HepG2 (cell line): ENCODE data around the gene ARHGAP22. TPM values are rescaled to one million over a fixed set of nuclear protein-coding genes. Genes with fewer than 3 reads are reported as not detected.

ENCODE experiments used
- ATAC-seq: fragments of 200-7000 bp; cut with Tn5 transposase; 3 replicates; pipeline ENCODE4 v1.9.1; 2020; ENCODE audit warnings: mild to moderate bottlenecking, moderate library complexity
- BruUV-seq: library from RNA; stranded (reverse); fragments of 400-500 nt; replicated peaks from 2 replicates; lab custom pipeline; 2021; lab: Mats Ljungman, UMichigan
- CTCF ChIA-PET: fragments of 300-600 bp; formaldehyde crosslinking; extraction: SDS; loops from one replicate; lab custom pipeline; 2021; ENCODE audit warnings: low total read pairs, inconsistent platforms, low intra/inter-chr PET ratio; lab: Yijun Ruan, JAX
- POLR2A ChIA-PET: fragments of 350-600 bp; sonication (Branson Sonifier 250); formaldehyde crosslinking; loops from one replicate; lab custom pipeline; 2020; ENCODE audit warnings: antibody characterized with exemption, inconsistent platforms; lab: Yijun Ruan, JAX
- DNase-seq: peaks from one replicate; pipeline ENCODE4 v3.0.0-alpha.2; 2015; ENCODE audit warnings: low spot score
- FAIRE-seq: peaks from 3 replicates; lab custom pipeline; 2011; peaks lifted over from hg19 to GRCh38; lab: Jason Lieb, UNC
- H2AFZ ChIP-seq: one replicate; pipeline ENCODE4 v1.6.1; 2011; ENCODE audit warnings: low read length, inconsistent platforms
- H3K27ac ChIP-seq: fragments of 300-600 bp; 3 replicates; pipeline ENCODE4 v1.8.0; 2011; ENCODE audit warnings: mixed run types, mild to moderate bottlenecking, mixed read lengths, low read length, inconsistent platforms; ENCODE audit not compliant: insufficient read depth; ENCODE audit errors: extremely low read length
- H3K27me3 ChIP-seq, 2 experiments: fragments of 200-600 bp in 1 of 2; 2 replicates in 1 of 2; 3 replicates in 1 of 2; pipeline versions ENCODE4 v1.6.0 to v1.8.0; 2011; ENCODE audit warnings: low read length in 2 of 2, mild to moderate bottlenecking in 2 of 2, moderate library complexity in 2 of 2, inconsistent platforms in 1 of 2; ENCODE audit not compliant: insufficient read depth in 2 of 2, control insufficient read depth in 1 of 2
- H3K36me3 ChIP-seq, 2 experiments: fragments of 200-600 bp in 1 of 2; replicated peaks in 1 of 2; 2 replicates in 1 of 2; 3 replicates in 1 of 2; pipeline versions ENCODE4 v1.5.1 to v1.8.0; 2011; ENCODE audit warnings: low read length in 2 of 2, inconsistent platforms in 1 of 2; ENCODE audit not compliant: insufficient read depth in 2 of 2, control insufficient read depth in 1 of 2
- H3K4me1 ChIP-seq: 2 replicates; pipeline ENCODE4 v1.5.1; 2012; ENCODE audit warnings: low read length, inconsistent platforms; ENCODE audit not compliant: insufficient read depth
- H3K4me2 ChIP-seq: 2 replicates; pipeline ENCODE4 v1.6.0; 2011; ENCODE audit warnings: low read depth, low read length, inconsistent platforms
- H3K4me3 ChIP-seq, 3 experiments: fragments of 200-600 bp in 1 of 3; sonication (generic), shearing (Covaris generic) in 1 of 3; replicated peaks in 1 of 3; 2 replicates each; pipeline ENCODE4 v1.5.1; 2011 to 2016; ENCODE audit warnings: low read length in 3 of 3, inconsistent platforms in 2 of 3, low read depth in 2 of 3, mild to moderate bottlenecking in 2 of 3, control low read depth in 1 of 3, mixed read lengths in 1 of 3; ENCODE audit not compliant: insufficient read depth in 1 of 3
- H3K79me2 ChIP-seq: one replicate; pipeline ENCODE4 v1.6.1; 2011; ENCODE audit warnings: low read length, inconsistent platforms; ENCODE audit not compliant: insufficient read depth
- H3K9ac ChIP-seq: 2 replicates; pipeline ENCODE4 v1.6.0; 2011; ENCODE audit warnings: mild to moderate bottlenecking, low read depth, low read length, inconsistent platforms; ENCODE audit not compliant: insufficient read depth
- H3K9me3 ChIP-seq: 2 replicates; pipeline ENCODE4 v1.5.1; 2012; ENCODE audit warnings: mild to moderate bottlenecking, low read length
- H4K20me1 ChIP-seq: 2 replicates; pipeline ENCODE4 v1.6.0; 2011; ENCODE audit warnings: inconsistent platforms, mild to moderate bottlenecking, low read length, moderate library complexity; ENCODE audit not compliant: insufficient read depth
- CREB1 ChIP-seq, 2 experiments: fragments of 450-650 bp in 1 of 2; IDR thresholded peaks; 2 replicates each; pipeline ENCODE4 v1.6.1; 2016 to 2017; ENCODE audit warnings: control low read depth in 1 of 2, mild to moderate bottlenecking in 1 of 2, missing compliant biosample characterization in 1 of 2, missing genetic modification characterization in 1 of 2
- YY1 ChIP-seq: IDR thresholded peaks from 2 replicates; pipeline ENCODE4 v1.6.1; 2011; ENCODE audit warnings: low read length, low read depth, moderate library complexity, mild to moderate bottlenecking; ENCODE audit not compliant: insufficient read depth, insufficient replicate concordance
- ZBTB21 ChIP-seq: sonication (generic); formaldehyde crosslinking; IDR thresholded peaks from 2 replicates; pipeline ENCODE4 v1.4.0; 2020; ENCODE audit warnings: missing genetic modification reagents
- ZNF34 ChIP-seq: sonication (generic); formaldehyde crosslinking; IDR thresholded peaks from 2 replicates; pipeline ENCODE4 v1.4.0; 2020; ENCODE audit warnings: mild to moderate bottlenecking, missing genetic modification reagents, borderline replicate concordance
- ZNF598 ChIP-seq: sonication (generic); formaldehyde crosslinking; IDR thresholded peaks from 2 replicates; pipeline ENCODE4 v1.5.1; 2020; ENCODE audit warnings: mild to moderate bottlenecking, missing genetic modification reagents, borderline replicate concordance
- ZNF639 ChIP-seq: conservative IDR thresholded peaks from 2 replicates; pipeline ENCODE4 v1.6.1; 2018; ENCODE audit warnings: missing genetic modification reagents
- WGBS: methylation state at CpG from one replicate; pipeline ENCODE4 v1.1.6; 2017; ENCODE audit warnings: low lambda C conversion rate; 5-methylcytosine and 5-hydroxymethylcytosine counted together
- in situ Hi-C: cut with HindIII; loops from 2 replicates; pipeline ENCODE4 v1.10.0; 2017; ENCODE audit warnings: low pct_unique_long_range_greater_than_20kb; ENCODE audit not compliant: extremely low pct_ligation_motif_present
- intact Hi-C: fragments of 100-400 bp; cut with micrococcal nuclease; formaldehyde crosslinking; loops from one replicate; pipeline ENCODE4 v1.10.0; 2022; ENCODE audit not compliant: unreplicated experiment
- polyA plus RNA-seq, 8 experiments: library from polyadenylated mRNA; depleted of rRNA in 3 of 8; stranded (reverse) in 7 of 8; unstranded in 1 of 8; fragments of >200 nt; fragmentation: Illumina TruSeq in 4 of 8; extraction: Trizol in 4 of 8; gene quantifications; 2 replicates each; pipeline versions ENCODE4 v1.2.1 to v1.2.3, GENCODE V29; 2011 to 2016; ENCODE audit warnings: low read depth in 4 of 8, missing spikeins in 1 of 8, mixed read lengths in 1 of 8; ENCODE audit not compliant: insufficient read depth in 1 of 8
- total RNA-seq, 5 experiments: library from RNA; depleted of rRNA; stranded (reverse); fragments of >200 nt; fragmentation: Illumina TruSeq; extraction: Trizol; gene quantifications; 2 replicates each; pipeline ENCODE4 v1.2.3, GENCODE V29; 2016; ENCODE audit warnings: low read depth in 1 of 5

The ARHGAP22 gene
- total and polyA plus RNA-seq, 2 of the 13 experiments (the other 11 are each of a cell fraction or from before 2014, with no cell fraction given), result 0.08 to 0.38 TPM

- Histone ChIP-seq H3K9ac (no peak overlapping the region), H3K36me3 (no peaks in the 10 kb centered on the region), H4K20me1 (no peaks in the 10 kb centered on the region), H3K4me3 (no peak overlapping the region), H3K27ac (no peak overlapping the region), H3K9me3 (no peaks in the 10 kb centered on the region)
- in situ Hi-C loops, result no loop called here
- intact Hi-C loops, result no loop called here
- POLR2A ChIA-PET, result no interaction called here
- TF ChIP-seq ZBTB21 (CRISPR knock-in tag), result no peak
- TF ChIP-seq, all 625 proteins: peak for 0
- no peak overlapping the region for H2AFZ ChIP-seq
- no peak for DNase-seq
- H3K79me2 ChIP-seq, result no peaks in the 10 kb centered on the region
- no peak for ATAC-seq
- BruUV-seq, result no TSS peak
- no peak for FAIRE-seq
- H3K4me2 ChIP-seq, result no peak overlapping the region
- H3K4me1 ChIP-seq, result no peaks in the 10 kb centered on the region
- WGBS, result 100% methylated on average over 1 of the region's 1 CpG
- H3K27me3 ChIP-seq, result no peaks in the 10 kb centered on the region
- CTCF ChIA-PET, result no interaction called here
Observed at GRCh38 chr10:48399551-48399950, 205.3 kb downstream of the ARHGAP22 start.

GRCh38 chr10:48399056-48399541, 205.8 kb downstream of the ARHGAP22 start:
- no peak for FAIRE-seq
- WGBS, result 97% methylated on average over 5 of the region's 5 CpGs
- no TSS peak for BruUV-seq
- ChIA-PET POLR2A (no interaction called here), CTCF (no interaction called here)
- Histone ChIP-seq H3K79me2 (no peaks in the 10 kb centered on the region), H3K9ac (no peak overlapping the region), H3K4me3 (no peak overlapping the region), H4K20me1 (no peaks in the 10 kb centered on the region), H3K4me2 (no peak overlapping the region), H3K27me3 (no peaks in the 10 kb centered on the region), H3K9me3 (no peaks in the 10 kb centered on the region), H2AFZ (no peak overlapping the region), H3K36me3 (no peaks in the 10 kb centered on the region), H3K27ac (no peak overlapping the region), H3K4me1 (no peaks in the 10 kb centered on the region)
- no peak for DNase-seq
- intact Hi-C loops, result no loop called here
- in situ Hi-C loops, result no loop called here
- ATAC-seq, result no peak
- no peak for TF ChIP-seq YY1
- no peak for TF ChIP-seq ZNF34 (CRISPR knock-in tag)
- TF ChIP-seq ZNF598 (CRISPR knock-in tag), result no peak
- no peak for TF ChIP-seq CREB1 (IDR thresholded peaks at IDR 0.05)
- no peak for TF ChIP-seq CREB1 (CRISPR knock-in tag; IDR thresholded peaks at IDR 0.05)
- TF ChIP-seq ZNF639 (CRISPR knock-in tag), result no peak
